Measurements from ENCODE around the gene KIF17.

GRCh38 chr1:20648438-20648837 is 69.4 kb downstream of the KIF17 start:
- TF ChIP-seq CTCF (IDR thresholded peaks at IDR 0.05; ENCODE audit: insufficient read depth, low read depth, low read length) (no peak), EZH2 (IDR thresholded peaks at IDR 0.05; ENCODE audit: insufficient read depth, low read length) (no peak)
